HuH-7.5 (cell line): ENCODE measurements around the gene MAP2K5.

Experiments used
- DNase-seq: peaks from one replicate; pipeline ENCODE4 v3.0.0; 2011; ENCODE audit warnings: low spot score

The MAP2K5 gene

DNA sequence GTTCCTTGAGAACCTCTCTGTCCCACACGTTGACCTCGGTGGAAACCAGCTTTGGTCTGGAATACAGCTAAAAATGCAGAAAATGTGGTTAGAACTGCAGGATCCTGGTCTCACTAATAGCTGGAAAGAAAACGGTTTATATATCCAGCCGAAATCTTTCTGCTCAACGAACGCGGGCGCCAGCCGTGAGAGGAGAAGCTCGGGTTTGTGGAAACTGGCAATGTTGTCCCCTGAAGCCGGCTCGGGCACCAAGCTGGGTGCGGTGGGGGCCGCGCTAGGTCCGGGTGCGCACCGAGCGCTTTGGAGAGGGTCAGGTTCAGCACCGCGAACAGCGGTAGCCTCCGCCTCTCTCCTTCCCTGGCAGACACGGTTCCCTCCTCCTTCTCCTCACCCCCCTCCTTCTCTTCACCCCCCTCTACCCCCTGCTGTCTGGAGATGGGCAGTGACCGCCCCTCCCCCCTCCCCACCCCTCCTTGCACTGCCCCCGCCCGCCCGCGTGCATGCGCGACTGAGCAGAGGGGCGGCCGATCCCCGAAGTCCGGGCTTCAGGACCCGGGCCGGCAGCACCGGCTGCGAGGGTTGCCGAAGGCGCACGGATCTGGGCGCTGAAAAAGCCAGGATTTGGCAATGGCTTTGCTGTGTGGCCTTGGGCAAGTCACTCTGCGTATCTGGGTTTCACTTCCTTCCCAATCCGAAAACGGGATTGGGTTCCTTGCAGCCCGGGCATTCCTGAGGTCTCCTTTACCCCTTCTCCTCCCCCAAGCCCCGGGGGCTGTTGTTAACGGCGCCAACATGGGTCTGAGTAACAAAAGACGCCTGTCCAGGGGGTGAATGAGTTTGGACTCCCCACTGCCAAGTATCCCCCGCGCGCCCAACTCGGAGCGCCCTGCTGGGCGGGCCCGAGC is 282.7 kb downstream of the MAP2K5 start, which contains the start of gene SKOR1:
Gene SKOR1, plus strand, starts transcription at position 534 of the 905 bp plus-strand sequence. Its CDS starts 94 bp downstream, at position 628.
- peak; percentile 88 for DNase-seq

- no peak for DNase-seq
Observed at GRCh38 chr15:67825881-67826716, 283.6 kb downstream of the MAP2K5 start.

GRCh38 chr15:67826717-67827561 is 284.4 kb downstream of the MAP2K5 start:
- no peak for DNase-seq

DNA sequence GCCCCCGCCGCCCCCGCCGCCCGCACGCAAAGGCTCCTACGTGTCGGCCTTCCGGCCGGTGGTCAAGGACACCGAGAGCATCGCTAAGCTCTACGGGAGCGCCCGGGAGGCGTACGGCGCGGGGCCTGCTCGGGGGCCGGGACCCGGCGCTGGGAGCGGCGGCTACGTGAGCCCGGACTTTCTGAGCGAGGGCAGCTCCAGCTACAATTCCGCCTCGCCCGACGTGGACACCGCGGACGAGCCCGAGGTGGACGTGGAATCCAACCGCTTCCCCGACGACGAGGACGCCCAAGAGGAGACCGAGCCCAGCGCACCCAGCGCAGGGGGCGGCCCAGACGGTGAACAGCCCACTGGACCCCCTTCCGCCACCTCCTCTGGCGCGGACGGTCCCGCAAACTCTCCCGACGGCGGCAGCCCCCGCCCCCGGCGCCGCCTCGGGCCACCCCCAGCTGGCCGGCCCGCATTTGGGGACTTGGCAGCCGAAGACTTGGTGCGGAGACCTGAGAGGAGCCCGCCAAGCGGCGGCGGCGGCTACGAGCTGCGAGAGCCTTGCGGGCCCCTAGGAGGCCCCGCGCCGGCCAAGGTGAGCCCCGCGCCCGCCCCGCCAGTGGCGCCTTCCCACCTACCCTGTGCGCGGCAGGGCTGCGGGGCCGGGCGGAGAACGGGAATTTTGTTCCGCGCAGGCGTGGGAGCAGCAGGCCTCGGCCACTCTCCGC is 285.2 kb downstream of the MAP2K5 start:
- no peak for DNase-seq

DNA sequence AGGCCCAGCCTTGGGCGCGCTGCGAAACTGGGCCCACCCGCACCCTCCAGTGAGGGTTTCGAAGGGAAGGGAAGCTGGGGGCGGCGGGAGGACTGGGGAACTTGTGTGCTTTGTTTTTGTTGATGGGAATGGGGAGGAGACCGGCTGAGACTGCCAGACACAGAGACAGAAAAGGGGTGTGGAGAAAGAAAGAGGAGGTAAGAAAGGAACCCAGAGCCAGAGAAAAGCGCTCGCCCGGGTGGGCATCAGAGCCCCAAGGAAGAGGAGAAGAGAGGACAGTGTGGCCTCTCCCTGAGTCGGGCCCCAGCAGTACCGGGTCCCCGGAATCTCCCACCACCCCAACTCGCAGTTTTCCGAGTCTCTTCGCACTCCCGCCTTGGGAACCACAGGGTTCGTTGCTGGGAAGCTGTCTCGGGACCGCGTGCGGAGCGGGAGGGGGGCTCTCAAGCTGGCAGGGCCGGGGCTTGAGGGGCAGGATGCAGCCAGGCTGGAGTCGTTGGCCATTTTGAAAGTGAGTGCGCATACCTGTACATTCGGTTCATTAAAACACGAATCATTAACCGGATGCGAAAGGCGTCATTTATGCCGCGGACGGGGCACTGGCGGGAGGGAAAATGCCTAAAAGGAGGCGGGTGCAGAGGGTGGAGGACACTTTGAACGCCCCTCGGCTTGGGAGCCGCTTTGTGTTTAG is 285.9 kb downstream of the MAP2K5 start:
- no peak for DNase-seq

DNA sequence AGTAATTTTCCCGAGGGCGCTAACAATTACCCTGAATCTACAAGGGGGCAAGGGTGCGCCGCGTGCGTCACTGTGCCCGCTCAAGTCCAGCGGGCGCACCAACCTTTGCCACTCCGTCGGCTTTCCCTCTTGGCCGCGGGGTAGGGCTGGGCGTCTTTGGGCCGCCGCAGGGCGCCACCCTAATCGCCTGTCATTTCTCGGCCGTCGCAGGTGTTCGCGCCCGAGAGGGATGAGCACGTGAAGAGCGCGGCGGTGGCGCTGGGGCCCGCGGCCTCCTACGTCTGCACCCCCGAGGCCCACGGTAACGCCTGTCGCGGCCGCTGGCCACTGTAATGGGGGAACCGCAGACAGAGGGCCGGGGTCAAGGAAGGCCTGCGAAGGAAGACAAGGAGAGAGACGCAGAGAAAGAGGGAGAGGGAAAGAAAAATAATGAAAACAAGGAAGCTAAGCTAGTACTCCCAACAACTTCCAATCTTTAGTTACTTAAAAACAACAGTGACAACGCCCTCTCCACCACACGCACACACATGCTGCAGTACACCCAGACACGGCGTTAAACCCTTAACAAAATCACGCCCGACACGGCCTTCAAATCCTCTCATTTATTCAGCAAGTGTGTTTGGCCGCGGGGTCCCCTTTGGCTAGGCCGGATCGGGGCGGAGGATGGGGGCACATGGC is 286.6 kb downstream of the MAP2K5 start:
- no peak for DNase-seq

GRCh38 chr15:67829647-67830504 is 287.4 kb downstream of the MAP2K5 start:
- no peak for DNase-seq

GRCh38 chr15:67831363-67831762 is 288.9 kb downstream of the MAP2K5 start:
- no peak for DNase-seq

DNA sequence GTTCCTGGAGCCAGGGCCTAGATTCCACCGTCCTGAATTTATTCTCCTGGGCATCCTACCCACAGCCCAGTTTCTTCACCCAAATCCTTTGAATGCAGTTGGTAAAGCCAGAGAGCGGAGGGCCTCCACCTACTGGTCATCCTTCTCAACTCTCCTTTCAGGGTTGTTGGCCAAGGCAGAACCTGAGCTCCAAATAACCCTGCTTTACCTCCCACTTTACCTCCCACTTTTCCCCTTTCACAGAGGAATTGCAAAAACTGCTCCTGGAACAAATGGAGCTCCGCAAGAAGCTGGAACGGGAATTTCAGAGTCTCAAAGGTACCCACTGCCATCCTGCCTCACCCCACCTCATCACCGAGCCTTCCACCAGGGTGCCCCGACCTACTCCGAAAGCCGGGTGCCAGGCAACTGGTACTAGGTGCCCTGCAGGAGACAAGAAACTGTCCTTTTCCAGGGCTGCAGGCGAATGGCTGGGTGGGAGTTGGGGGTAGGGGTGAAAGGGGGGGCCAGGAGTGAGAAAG is 289.6 kb downstream of the MAP2K5 start:
- peak; percentile 85 for DNase-seq

DNA sequence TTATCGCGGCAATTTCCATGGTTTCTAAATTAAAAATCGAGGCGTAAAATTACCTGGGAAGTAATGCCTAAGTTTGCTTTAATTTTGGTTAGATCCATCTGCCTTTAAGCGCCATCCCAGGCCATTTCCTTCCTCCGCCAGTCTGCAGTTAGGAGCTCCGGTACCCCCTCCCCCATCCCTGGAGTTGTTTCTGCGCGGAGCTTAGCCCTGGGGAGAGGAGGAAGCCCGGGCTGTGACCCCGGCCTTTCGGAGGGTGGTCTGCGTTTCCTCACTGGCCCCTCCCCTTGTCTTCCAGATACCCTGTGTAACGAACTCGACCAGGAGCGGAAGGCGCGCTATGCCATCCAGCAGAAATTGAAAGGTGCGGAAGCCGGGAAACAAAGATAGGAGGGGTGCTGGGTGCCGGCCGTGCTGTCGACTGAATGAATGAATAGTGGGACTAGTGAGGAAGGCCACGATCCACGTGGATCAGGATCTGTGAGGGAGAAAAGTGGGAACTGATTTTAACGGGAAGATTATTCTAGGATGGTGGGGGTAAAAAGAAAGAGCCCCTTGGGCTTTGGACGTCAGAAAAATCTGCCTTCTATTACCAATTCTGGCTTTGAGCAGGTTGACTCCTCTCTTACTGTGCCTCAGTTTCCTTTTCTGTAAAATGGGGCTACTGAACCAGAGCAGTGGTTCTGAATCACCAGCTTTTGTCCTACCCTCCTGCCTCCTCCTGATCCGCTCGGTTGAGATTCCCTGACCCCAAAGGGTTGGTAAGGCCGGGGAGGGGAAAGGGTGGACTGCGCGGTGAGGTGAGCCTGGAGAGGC is 290.6 kb downstream of the MAP2K5 start:
- no peak for DNase-seq

DNA sequence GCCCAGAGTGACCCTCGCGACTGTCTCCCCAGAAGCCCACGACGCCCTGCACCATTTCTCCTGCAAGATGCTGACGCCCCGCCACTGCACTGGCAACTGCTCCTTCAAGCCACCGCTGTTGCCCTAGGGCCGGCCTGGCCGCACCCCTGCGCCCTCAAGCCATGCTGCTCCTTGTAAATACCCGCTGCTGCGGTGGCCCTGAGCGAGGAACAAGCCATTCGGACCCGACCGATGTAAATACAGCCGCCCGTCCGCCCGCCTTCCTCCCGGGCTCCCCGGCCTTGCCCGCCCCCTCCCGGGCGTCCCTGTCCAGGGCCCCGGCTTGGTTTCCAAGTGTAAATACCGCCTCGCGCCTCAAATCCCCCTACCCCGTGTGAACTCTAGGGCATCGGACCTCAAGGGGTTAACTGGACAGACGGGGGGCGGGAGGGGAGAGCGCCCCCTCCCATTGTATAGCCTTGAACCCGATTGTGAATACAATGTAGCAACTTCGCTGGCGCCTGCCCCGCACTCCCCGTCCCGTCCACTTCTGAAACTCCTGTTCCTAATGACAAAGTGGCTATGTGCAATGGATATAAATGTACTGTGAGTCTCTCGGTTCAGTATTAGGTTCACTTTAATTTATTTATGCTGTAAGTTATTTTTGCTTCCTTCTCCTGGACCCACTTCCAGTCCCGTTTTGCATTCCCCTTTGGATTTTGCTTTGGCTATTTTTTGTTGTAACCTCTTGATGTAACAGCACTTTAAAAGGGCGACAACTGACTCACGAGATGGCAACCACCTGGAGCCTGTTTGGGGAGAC is 291.4 kb downstream of the MAP2K5 start:
- DNase-seq = peak; percentile 99

DNA sequence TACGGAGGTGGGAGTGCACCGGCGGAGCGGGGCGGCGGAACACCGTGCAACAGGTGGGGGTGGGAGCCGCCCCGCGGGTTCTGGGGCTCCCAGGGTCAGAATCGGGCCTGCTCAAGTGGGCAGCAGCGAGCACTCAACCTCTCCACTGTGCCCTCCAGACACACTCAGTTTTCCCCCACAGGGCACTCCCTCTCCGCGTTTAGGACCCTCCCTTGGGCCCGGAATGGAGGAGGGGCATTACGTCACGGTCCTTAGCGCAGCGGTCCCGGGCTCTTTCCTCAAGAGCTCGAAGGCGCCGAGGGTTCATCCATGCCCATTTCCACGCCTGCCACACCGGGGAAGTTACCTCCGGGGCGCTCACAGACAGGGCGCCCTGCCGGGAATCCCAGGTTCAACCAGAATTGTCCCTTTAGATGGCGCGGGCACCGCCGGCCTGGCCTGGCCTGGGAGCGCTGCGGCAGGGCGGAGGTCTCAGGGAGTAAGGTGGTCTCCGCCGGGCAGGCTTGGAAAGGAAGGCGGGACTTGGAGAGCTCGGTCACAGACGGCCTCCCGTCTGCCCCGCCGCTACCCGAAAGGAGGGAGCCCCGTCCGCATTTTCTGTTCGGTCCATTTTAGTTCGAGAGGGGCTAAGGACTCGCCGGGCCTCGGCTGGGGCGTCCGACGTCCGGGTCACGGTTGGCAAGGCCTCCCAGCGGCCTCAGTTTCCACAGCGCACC is 292.2 kb downstream of the MAP2K5 start:
- peak; percentile 56 for DNase-seq

DNA sequence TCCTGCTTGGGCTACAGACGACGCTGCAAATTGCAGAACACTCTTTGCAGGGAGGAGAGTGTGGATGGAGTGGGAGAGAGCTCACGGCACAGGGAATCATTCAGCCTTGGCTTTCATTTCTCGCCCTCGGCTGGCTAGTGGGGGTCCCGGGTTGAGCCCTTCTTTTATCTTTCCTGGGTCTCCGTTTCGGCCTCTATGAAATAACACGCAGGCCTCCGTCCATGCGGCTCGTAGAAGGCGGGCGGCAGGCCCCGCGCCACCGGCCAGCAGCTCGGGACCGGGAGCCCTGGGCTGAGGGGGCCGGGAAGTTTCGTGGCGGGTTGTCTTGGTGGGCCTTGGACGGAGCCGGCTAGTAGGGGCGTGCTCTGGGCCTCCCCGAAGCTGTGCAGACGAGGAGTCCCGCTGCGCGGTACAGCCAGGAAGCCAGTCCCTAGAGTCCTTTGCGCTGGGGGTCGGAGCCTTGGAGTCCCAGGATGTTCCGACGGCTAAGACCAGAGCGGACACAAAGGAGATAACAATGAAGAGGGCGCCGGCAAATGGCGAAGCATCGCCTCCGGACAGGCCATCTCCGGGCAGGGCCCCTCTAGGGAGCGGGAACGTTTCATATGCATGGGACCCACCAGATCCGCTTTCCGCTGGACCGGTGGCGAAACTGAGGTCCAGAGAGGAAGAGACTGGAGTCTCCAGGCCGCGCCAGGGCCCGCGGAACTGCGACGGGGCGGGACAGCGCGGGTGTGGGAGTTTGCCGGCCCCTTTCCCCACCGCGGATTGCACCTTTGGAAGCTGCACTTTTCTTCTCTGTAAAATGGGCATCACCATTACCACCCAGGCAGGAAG is 293.0 kb downstream of the MAP2K5 start:
- peak; percentile 62 for DNase-seq

- DNase-seq = peak; percentile 50
Observed at GRCh38 chr15:67836134-67836455, 293.6 kb downstream of the MAP2K5 start.

DNA sequence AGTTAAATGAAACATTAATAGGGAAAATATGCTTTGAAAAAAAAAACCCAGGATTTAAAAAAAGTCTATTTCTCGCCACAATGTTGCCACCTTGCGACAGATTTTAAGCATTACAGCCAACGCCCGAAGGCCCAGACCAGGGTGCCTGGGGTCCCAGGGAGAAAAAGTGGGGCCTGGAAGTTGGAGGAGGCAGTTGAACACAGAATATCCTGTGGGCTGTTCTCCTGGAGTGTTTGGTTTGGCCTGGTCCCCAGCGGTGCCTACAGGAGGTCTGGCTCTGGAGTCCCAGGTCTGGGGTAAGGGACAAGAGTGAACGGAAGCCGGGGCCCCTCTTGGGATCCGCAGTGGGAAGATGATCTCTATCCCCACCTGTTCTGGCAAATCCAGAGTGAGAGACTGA is 294.0 kb downstream of the MAP2K5 start:
- peak; percentile 90 for DNase-seq

GRCh38 chr15:67836955-67837354 is 294.5 kb downstream of the MAP2K5 start:
- no peak for DNase-seq
